ENCODE data around the gene CSTB.

Gene CSTB

GRCh38 chr21:43745772-43746517, 30.2 kb downstream of the CSTB start:
- no peak for DNase-seq

- DNase-seq, result no peak
Observed at GRCh38 chr21:43744725-43745124, 31.4 kb downstream of the CSTB start.

GRCh38 chr21:43743947-43744346, 32.2 kb downstream of the CSTB start:
- DNase-seq, result no peak

- DNase-seq, result no peak
Observed at GRCh38 chr21:43741423-43742096, 34.5 kb downstream of the CSTB start.

GRCh38 chr21:43740497-43741156, 35.5 kb downstream of the CSTB start:
- no peak for DNase-seq

- DNase-seq, result no peak
Observed at GRCh38 chr21:43739621-43740435, 36.3 kb downstream of the CSTB start.

- DNase-seq, result no peak
Observed at GRCh38 chr21:43737158-43737950, 38.8 kb downstream of the CSTB start.

GRCh38 chr21:43736224-43736883, 39.8 kb downstream of the CSTB start:
- no peak for DNase-seq

GRCh38 chr21:43735236-43736091, 40.6 kb downstream of the CSTB start:
- DNase-seq, result no peak

- DNase-seq, result no peak
Observed at GRCh38 chr21:43734928-43735229, 41.2 kb downstream of the CSTB start.

GRCh38 chr21:43734131-43734927, 41.8 kb downstream of the CSTB start:
- DNase-seq, result no peak

- no peak for DNase-seq
Observed at GRCh38 chr21:43733529-43734071, 42.5 kb downstream of the CSTB start.

- no peak for DNase-seq
Observed at GRCh38 chr21:43733060-43733459, 43.0 kb downstream of the CSTB start.

- DNase-seq, result no peak
Observed at GRCh38 chr21:43731891-43732711, 44.0 kb downstream of the CSTB start.

- DNase-seq, result no peak
Observed at GRCh38 chr21:43731476-43731875, 44.6 kb downstream of the CSTB start.

GRCh38 chr21:43728467-43729390, 47.4 kb downstream of the CSTB start:
- peak; percentile 82 to 85 for DNase-seq

- no peak for DNase-seq
Observed at GRCh38 chr21:43728154-43728466, 48.0 kb downstream of the CSTB start.

All from CD4-positive, alpha-beta T cell treated with Interleukin-4 for 1 hour (primary cell).